ENCODE data around the gene GPR176.
A peak's percentile ranks its signal among the peaks of the same experiment; 100 is the strongest.
"Not testable (repeated sequence)": the region's sequence is repeated elsewhere in the genome, so short reads cannot be mapped to it uniquely, and the experiment has no call there.

The GPR176 gene

GRCh38 chr15:39812651-39813050 is 107.4 kb downstream of the GPR176 start:
- not testable (repeated sequence) for DNase-seq (ENCODE audit: low spot score)

- no peak for DNase-seq (ENCODE audit: low spot score)
These were observed 111.2 kb downstream of the GPR176 start for GRCh38 chr15:39808909-39809308.

GRCh38 chr15:39807791-39808190 is 112.3 kb downstream of the GPR176 start:
- no peak for DNase-seq (ENCODE audit: low spot score)

GRCh38 chr15:39804026-39804425 is 116.0 kb downstream of the GPR176 start:
- no peak for DNase-seq (ENCODE audit: low spot score)

GRCh38 chr15:39803016-39803415 is 117.0 kb downstream of the GPR176 start:
- no peak for DNase-seq (ENCODE audit: low spot score)

- peak; percentile 38 for DNase-seq (ENCODE audit: low spot score)
These were observed 118.3 kb downstream of the GPR176 start for GRCh38 chr15:39801641-39802309.

GRCh38 chr15:39799552-39800011 is 120.5 kb downstream of the GPR176 start:
- no peak for DNase-seq (ENCODE audit: low spot score)

GRCh38 chr15:39798382-39798781 is 121.7 kb downstream of the GPR176 start:
- DNase-seq (ENCODE audit: low spot score): no peak

GRCh38 chr15:39797407-39797806 is 122.7 kb downstream of the GPR176 start:
- DNase-seq (ENCODE audit: low spot score): no peak

- DNase-seq (ENCODE audit: low spot score): no peak
These were observed 123.5 kb downstream of the GPR176 start for GRCh38 chr15:39796601-39797000.

GRCh38 chr15:39795486-39795885 is 124.6 kb downstream of the GPR176 start:
- no peak for DNase-seq (ENCODE audit: low spot score)

- no peak for DNase-seq (ENCODE audit: low spot score)
These were observed 125.1 kb downstream of the GPR176 start for GRCh38 chr15:39794954-39795353.

- peak; percentile 38 for DNase-seq (ENCODE audit: low spot score)
These were observed 126.1 kb downstream of the GPR176 start for GRCh38 chr15:39793923-39794322.

GRCh38 chr15:39792844-39793335 is 127.2 kb downstream of the GPR176 start:
- DNase-seq (ENCODE audit: low spot score): no peak

GRCh38 chr15:39792025-39792843 is 127.8 kb downstream of the GPR176 start:
- no peak for DNase-seq (ENCODE audit: low spot score)

GRCh38 chr15:39789736-39790135 is 130.3 kb downstream of the GPR176 start:
- no peak for DNase-seq (ENCODE audit: low spot score)

- DNase-seq (ENCODE audit: low spot score): no peak
These were observed 131.1 kb downstream of the GPR176 start for GRCh38 chr15:39788800-39789565.

GRCh38 chr15:39788108-39788507 is 132.0 kb downstream of the GPR176 start:
- DNase-seq (ENCODE audit: low spot score): no peak

GRCh38 chr15:39787479-39787878 is 132.6 kb downstream of the GPR176 start:
- DNase-seq (ENCODE audit: low spot score): no peak

GRCh38 chr15:39786447-39787056 is 133.5 kb downstream of the GPR176 start:
- peak; percentile 59 for DNase-seq (ENCODE audit: low spot score)

GRCh38 chr15:39785841-39786240 is 134.2 kb downstream of the GPR176 start:
- DNase-seq (ENCODE audit: low spot score): no peak

GRCh38 chr15:39785139-39785538 is 134.9 kb downstream of the GPR176 start:
- DNase-seq (ENCODE audit: low spot score): no peak
